Measurements from ENCODE around the gene SLC22A23. TPM values are rescaled to one million over a fixed set of nuclear protein-coding genes. Genes with fewer than 3 reads are reported as not detected.

The SLC22A23 gene
- total and polyA plus RNA-seq, 2 experiments from 2014 or later, result 6.1 to 38.3 TPM

DNA sequence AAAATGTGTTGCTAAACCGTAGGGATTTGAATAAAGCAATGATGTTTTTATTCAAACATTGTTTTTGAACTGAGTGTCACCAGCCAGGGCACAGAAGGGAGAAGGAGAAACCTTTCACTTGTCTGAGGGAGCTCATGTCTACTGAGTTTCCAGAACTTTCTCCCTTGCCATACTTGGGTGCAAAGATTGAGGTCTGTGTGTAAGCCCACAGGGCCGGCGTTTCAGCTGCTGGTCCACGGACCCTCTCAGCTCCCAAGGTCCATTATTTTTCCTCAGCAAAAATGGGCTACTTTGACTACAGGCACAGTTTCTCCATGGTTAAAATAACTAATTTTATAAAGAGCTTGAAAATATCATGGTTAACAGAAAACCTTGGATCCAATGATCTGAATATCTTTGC is 165.5 kb downstream of the SLC22A23 start (continued):
- TF ChIP-seq REST (IDR thresholded peaks at IDR 0.05; ENCODE audit: unreplicated experiment), result no peak
- TF ChIP-seq, protein P1, sequence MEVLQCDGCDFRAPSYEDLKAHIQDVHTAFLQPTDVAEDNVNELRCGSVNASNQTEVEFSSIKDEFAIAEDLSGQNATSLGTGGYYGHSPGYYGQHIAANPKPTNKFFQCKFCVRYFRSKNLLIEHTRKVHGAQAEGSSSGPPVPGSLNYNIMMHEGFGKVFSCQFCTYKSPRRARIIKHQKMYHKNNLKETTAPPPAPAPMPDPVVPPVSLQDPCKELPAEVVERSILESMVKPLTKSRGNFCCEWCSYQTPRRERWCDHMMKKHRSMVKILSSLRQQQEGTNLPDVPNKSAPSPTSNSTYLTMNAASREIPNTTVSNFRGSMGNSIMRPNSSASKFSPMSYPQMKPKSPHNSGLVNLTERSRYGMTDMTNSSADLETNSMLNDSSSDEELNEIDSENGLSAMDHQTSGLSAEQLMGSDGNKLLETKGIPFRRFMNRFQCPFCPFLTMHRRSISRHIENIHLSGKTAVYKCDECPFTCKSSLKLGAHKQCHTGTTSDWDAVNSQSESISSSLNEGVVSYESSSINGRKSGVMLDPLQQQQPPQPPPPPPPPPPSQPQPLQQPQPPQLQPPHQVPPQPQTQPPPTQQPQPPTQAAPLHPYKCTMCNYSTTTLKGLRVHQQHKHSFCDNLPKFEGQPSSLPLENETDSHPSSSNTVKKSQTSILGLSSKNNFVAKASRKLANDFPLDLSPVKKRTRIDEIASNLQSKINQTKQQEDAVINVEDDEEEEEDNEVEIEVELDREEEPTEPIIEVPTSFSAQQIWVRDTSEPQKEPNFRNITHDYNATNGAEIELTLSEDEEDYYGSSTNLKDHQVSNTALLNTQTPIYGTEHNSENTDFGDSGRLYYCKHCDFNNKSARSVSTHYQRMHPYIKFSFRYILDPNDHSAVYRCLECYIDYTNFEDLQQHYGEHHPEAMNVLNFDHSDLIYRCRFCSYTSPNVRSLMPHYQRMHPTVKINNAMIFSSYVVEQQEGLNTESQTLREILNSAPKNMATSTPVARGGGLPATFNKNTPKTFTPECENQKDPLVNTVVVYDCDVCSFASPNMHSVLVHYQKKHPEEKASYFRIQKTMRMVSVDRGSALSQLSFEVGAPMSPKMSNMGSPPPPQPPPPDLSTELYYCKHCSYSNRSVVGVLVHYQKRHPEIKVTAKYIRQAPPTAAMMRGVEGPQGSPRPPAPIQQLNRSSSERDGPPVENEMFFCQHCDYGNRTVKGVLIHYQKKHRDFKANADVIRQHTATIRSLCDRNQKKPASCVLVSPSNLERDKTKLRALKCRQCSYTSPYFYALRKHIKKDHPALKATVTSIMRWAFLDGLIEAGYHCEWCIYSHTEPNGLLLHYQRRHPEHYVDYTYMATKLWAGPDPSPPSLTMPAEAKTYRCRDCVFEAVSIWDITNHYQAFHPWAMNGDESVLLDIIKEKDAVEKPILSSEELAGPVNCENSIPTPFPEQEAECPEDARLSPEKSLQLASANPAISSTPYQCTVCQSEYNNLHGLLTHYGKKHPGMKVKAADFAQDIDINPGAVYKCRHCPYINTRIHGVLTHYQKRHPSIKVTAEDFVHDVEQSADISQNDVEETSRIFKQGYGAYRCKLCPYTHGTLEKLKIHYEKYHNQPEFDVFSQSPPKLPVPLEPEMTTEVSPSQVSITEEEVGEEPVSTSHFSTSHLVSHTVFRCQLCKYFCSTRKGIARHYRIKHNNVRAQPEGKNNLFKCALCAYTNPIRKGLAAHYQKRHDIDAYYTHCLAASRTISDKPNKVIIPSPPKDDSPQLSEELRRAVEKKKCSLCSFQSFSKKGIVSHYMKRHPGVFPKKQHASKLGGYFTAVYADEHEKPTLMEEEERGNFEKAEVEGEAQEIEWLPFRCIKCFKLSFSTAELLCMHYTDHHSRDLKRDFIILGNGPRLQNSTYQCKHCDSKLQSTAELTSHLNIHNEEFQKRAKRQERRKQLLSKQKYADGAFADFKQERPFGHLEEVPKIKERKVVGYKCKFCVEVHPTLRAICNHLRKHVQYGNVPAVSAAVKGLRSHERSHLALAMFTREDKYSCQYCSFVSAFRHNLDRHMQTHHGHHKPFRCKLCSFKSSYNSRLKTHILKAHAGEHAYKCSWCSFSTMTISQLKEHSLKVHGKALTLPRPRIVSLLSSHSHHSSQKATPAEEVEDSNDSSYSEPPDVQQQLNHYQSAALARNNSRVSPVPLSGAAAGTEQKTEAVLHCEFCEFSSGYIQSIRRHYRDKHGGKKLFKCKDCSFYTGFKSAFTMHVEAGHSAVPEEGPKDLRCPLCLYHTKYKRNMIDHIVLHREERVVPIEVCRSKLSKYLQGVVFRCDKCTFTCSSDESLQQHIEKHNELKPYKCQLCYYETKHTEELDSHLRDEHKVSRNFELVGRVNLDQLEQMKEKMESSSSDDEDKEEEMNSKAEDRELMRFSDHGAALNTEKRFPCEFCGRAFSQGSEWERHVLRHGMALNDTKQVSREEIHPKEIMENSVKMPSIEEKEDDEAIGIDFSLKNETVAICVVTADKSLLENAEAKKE (CRISPR knock-in tag; IDR thresholded peaks at IDR 0.05), result no peak
- TF ChIP-seq NANOG (IDR thresholded peaks at IDR 0.05; ENCODE audit: borderline replicate concordance), result no peak
- no peak for TF ChIP-seq STAT1 (IDR thresholded peaks at IDR 0.05; ENCODE audit: unreplicated experiment)

- DNase-seq (ENCODE audit: low spot score), result no peak
- H3F3A ChIP-seq (replicated peaks; ENCODE audit: low read depth), result no peaks in the 10 kb centered on the region
- ATAC-seq, result no peak
- H3K27me3 Mint-ChIP-seq (ENCODE audit: insufficient read depth, low read depth, poor library complexity), result peaks cover 20% of the 10 kb centered on the region
- no peak overlapping the region for H3K4me3 ChIP-seq
- H3K4me2 ChIP-seq, result no peak overlapping the region
- H3K9me2 ChIP-seq (ENCODE audit: insufficient read depth), result no peaks in the 10 kb centered on the region
- no peak overlapping the region for H3K27ac ChIP-seq (ENCODE audit: low read depth)
- TF ChIP-seq, protein P2, sequence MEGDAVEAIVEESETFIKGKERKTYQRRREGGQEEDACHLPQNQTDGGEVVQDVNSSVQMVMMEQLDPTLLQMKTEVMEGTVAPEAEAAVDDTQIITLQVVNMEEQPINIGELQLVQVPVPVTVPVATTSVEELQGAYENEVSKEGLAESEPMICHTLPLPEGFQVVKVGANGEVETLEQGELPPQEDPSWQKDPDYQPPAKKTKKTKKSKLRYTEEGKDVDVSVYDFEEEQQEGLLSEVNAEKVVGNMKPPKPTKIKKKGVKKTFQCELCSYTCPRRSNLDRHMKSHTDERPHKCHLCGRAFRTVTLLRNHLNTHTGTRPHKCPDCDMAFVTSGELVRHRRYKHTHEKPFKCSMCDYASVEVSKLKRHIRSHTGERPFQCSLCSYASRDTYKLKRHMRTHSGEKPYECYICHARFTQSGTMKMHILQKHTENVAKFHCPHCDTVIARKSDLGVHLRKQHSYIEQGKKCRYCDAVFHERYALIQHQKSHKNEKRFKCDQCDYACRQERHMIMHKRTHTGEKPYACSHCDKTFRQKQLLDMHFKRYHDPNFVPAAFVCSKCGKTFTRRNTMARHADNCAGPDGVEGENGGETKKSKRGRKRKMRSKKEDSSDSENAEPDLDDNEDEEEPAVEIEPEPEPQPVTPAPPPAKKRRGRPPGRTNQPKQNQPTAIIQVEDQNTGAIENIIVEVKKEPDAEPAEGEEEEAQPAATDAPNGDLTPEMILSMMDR (conservative IDR thresholded peaks at IDR 0.05; ENCODE audit: low read depth in 2 of 2), result no peak
- TF ChIP-seq JUNB (IDR thresholded peaks at IDR 0.05; ENCODE audit: unreplicated experiment) (no peak), EZH2phosphoT487 (IDR thresholded peaks at IDR 0.05; ENCODE audit: unreplicated experiment) (no peak), ZNF114 (CRISPR knock-in tag; IDR thresholded peaks at IDR 0.05) (no peak), EZH2 (IDR thresholded peaks at IDR 0.05; ENCODE audit: low read depth, unreplicated experiment) (no peak), STAT1 (IDR thresholded peaks at IDR 0.05; ENCODE audit: unreplicated experiment) (no peak), ZNF331 (CRISPR knock-in tag; IDR thresholded peaks at IDR 0.05; ENCODE audit: low read depth) (no peak)
- peaks cover 4% of the 10 kb centered on the region; the same call in 1 of the 2 replicates for H3K36me3 ChIP-seq (ENCODE audit: insufficient read depth)
- H3K9me3 Mint-ChIP-seq, result no peaks in the 10 kb centered on the region
- H3K79me2 ChIP-seq (replicated peaks; ENCODE audit: insufficient read depth), result no peaks in the 10 kb centered on the region
- peaks cover 9% of the 10 kb centered on the region for H3K4me1 Mint-ChIP-seq
- no peaks in the 10 kb centered on the region for H4K20me1 ChIP-seq (replicated peaks; ENCODE audit: insufficient read depth)
- H2AFZ ChIP-seq, result no peak overlapping the region
- no peaks in the 10 kb centered on the region for H3K4me1 ChIP-seq (ENCODE audit: insufficient read depth)
- H3K27me3 ChIP-seq (ENCODE audit: insufficient read depth), result no peaks in the 10 kb centered on the region
- peaks cover 86% of the 10 kb centered on the region for H3K36me3 Mint-ChIP-seq (ENCODE audit: low read depth)
- no peak overlapping the region for H3K4me3 Mint-ChIP-seq
- no peak overlapping the region for H3K27ac Mint-ChIP-seq
Measured at GRCh38 chr6:3290931-3291211, 166.0 kb downstream of the SLC22A23 start.
